Motor neuron (in vitro differentiated cells): Measurements from ENCODE around the gene MYH6. TPM values are rescaled to one million over a fixed set of nuclear protein-coding genes. Genes with fewer than 3 reads are reported as not detected.
A peak's percentile ranks its signal among the peaks of the same experiment; 100 is the strongest.

Experiments used
- ATAC-seq, 8 experiments: fragments of 200-7000 bp; cut with Tn5 transposase; replicated peaks in 6 of 8; 2 replicates each; pipeline ENCODE4 v1.8.0; 2021; ENCODE audit warnings: mild to moderate bottlenecking in 8 of 8, moderate library complexity in 8 of 8
- H3K27ac ChIP-seq, 2 donors: fragments of 250-450 bp; sonication (Bioruptor Pico); 2 replicates each; pipeline ENCODE4 v1.9.0; 2021; ENCODE audit warnings: antibody characterized with exemption in 2 of 2, mild to moderate bottlenecking in 2 of 2, moderate library complexity in 1 of 2
- H3K4me1 ChIP-seq, 2 donors: fragments of 250-450 bp; sonication (Bioruptor Pico); replicated peaks in 1 of 2; 2 replicates each; pipeline ENCODE4 v1.6.1; 2021; ENCODE audit warnings: antibody characterized with exemption in 2 of 2, mild to moderate bottlenecking in 2 of 2, moderate library complexity in 1 of 2
- H3K4me3 ChIP-seq, 5 donors: fragments of 250-450 bp; sonication (Bioruptor Pico); 2 replicates each; pipeline ENCODE4 v1.9.0; 2021; ENCODE audit warnings: antibody characterized with exemption in 5 of 5, mild to moderate bottlenecking in 5 of 5, moderate library complexity in 4 of 5
- WGBS, 10 experiments: fragments of 450-650 bp; shearing (Covaris generic); methylation state at CpG; one replicate each; pipeline ENCODE4 v1.0.0; 2022; 5-methylcytosine and 5-hydroxymethylcytosine counted together
- in situ Hi-C, 9 experiments: fragments of 400-800 bp; cut with MboI; loops; one replicate each; pipeline ENCODE4 v1.15.0; 2021; ENCODE audit warnings: low sequenced_read_pairs in 9 of 9, low pct_unique_long_range_greater_than_20kb in 2 of 9; ENCODE audit not compliant: unreplicated experiment in 9 of 9
- total RNA-seq, 8 experiments: library from RNA; unstranded; fragments of 300-600 nt; gene quantifications; 2 replicates each; pipeline versions ENCODE4 v1.2.3 to v1.2.4, GENCODE V29; 2022

The MYH6 gene
- total RNA-seq, 8 experiments from 2014 or later: 0.05 to 0.47 (median 0.14) TPM; not detected in 3

DNA sequence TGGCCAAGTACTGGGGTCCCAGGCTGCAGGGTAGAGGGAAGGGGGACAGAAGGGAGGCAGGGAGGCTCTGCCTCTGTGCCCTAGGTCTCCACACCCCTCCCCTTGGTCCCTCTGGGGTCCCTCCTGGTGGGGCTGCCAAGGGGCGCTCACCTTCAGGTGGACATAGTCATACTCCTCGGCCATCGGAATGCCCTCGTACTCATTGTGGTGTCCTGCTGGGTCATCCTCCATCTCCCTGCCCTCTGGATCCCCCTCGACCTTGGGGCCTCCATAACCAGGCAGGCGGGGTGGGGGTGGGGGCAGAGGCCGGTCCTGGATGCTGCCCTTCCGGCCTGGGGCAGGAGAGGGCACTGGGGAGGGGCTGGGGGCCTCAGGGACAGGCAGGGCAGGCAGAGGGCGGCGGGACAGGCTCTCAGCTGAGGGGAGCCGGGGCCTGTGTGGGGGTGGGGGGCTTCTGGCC is 48.9 kb downstream of the MYH6 start:
- Histone ChIP-seq H3K4me3 (no peak overlapping the region), H3K4me1 (peaks cover 5 to 30% of the 10 kb centered on the region in 2 donors), H3K27ac (no peak overlapping the region)
- 100% methylated on average over 2 of the region's 11 CpGs; no CpG with 5 or more reads in 9 of the 10 experiments for WGBS, 10 experiments
- no peak for ATAC-seq
- in situ Hi-C loops: no loop called here

GRCh38 chr14:23358553-23359166 is 49.4 kb downstream of the MYH6 start:
- peaks cover 0 to 24% of the 10 kb centered on the region in 2 donors for H3K4me1 ChIP-seq
- WGBS, 10 experiments: 52 to 97% (median 72%) methylated on average over 2 to 6 of the region's 12 CpGs; no CpG with 5 or more reads in 5 of the 10 experiments
- no peak overlapping the region for H3K4me3 ChIP-seq
- in situ Hi-C loops: no loop called here
- no peak for ATAC-seq
- H3K27ac ChIP-seq: no peak overlapping the region

DNA sequence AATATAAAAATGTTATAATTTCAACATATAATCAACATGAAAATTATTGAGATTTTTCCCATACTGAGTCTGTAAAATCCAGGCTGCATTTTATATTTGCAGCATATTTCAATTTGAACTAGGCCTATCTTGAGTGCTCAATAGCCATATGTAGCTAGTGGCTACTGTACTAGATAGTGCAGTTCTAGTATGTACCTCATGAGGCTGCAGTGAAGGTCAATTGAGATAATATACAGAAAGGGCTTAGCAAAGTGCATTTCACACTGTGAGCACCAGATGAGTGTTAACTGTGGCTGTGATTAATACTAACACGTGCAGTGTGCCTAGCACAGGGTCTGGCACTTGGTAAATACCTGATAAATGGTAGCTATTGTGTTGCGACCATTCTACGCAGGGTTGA is 50.0 kb downstream of the MYH6 start:
- in situ Hi-C loops: no loop called here
- 50 to 100% (median 72%) methylated on average over 1 to 3 of the region's 3 CpGs; no CpG with 5 or more reads in 1 of the 10 experiments for WGBS, 10 experiments
- Histone ChIP-seq H3K27ac (no peak overlapping the region), H3K4me3 (no peak overlapping the region), H3K4me1 (peaks cover 0 to 23% of the 10 kb centered on the region in 2 donors)
- no peak for ATAC-seq

DNA sequence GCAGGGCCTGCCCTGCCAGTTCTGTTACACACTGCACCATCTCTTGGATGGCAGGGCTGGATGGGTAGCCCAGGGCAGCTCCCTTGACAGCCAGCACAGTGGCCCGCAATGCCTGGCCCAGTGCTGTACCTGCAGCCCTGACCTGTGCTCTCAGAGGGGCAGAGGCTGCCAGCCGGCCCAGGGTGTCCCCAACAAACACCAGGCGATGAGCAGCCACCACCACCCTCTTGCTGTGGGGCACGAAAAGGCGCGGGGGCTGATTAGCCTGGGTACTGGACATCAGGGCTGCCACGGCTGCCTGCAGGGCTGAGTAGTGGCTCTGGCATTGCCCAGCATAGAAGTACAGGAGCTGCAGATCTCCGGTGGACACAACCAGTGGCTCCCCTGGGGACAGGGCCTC is 50.8 kb downstream of the MYH6 start:
- Histone ChIP-seq H3K4me3 (no peak overlapping the region), H3K27ac (no peak overlapping the region), H3K4me1 (peaks cover 0 to 23% of the 10 kb centered on the region in 2 donors)
- WGBS, 10 experiments: 70 to 100% (median 80%) methylated on average over 1 to 6 of the region's 8 CpGs; no CpG with 5 or more reads in 5 of the 10 experiments
- ATAC-seq: no peak
- in situ Hi-C loops: no loop called here

- no peak for ATAC-seq
- in situ Hi-C loops: no loop called here
Observed at GRCh38 chr14:23356662-23357061, 51.4 kb downstream of the MYH6 start.

DNA sequence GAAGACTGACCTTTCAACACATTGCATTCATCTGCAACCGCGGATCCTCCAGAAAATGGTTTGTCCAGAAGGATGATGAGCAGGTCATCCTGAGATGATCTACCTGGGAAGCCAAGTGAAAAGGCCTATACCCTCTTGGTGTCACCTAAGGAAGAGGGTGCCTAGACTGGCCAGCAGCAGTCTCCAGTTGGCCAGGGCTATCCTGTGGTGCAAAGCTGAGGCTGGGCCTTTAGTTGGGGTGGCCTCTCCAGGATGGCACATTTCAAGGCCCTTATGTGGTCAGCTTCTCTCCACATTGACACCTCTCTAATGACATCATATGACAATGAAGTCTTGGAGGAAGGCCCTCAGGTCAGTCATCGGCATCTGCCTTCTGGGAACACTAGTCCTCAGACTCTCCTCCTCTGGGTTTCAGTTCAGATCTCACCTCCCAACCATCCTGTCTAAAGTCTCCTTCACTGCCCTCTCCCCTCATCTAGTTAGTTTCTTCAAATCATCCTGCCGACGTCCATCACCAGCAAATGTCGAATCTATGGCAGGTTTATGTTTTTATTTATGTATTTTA is 52.1 kb downstream of the MYH6 start:
- Histone ChIP-seq H3K4me1 (peaks cover 0 to 16% of the 10 kb centered on the region in 2 donors), H3K27ac (no peak overlapping the region), H3K4me3 (no peak overlapping the region)
- no peak for ATAC-seq
- 64 to 100% (median 74%) methylated on average over 1 to 4 of the region's 6 CpGs; no CpG with 5 or more reads in 2 of the 10 experiments for WGBS, 10 experiments
- in situ Hi-C loops: no loop called here

More at GRCh38 chr14:23356662-23357061, 51.4 kb downstream of the MYH6 start:
- H3K4me1 ChIP-seq: peaks cover 0 to 18% of the 10 kb centered on the region in 2 donors
- no peak overlapping the region for H3K4me3 ChIP-seq
- H3K27ac ChIP-seq: no peak overlapping the region
- WGBS, 10 experiments: 79 to 100% (median 92%) methylated on average over 1 to 4 of the region's 4 CpGs; no CpG with 5 or more reads in 5 of the 10 experiments

- H3K4me1 ChIP-seq: peaks cover 0 to 7% of the 10 kb centered on the region in 2 donors
- H3K4me3 ChIP-seq: no peak overlapping the region
- 42 to 100% (median 100%) methylated on average over 2 to 4 of the region's 6 CpGs; no CpG with 5 or more reads in 5 of the 10 experiments for WGBS, 10 experiments
- H3K27ac ChIP-seq: no peak overlapping the region
- ATAC-seq: no peak
- in situ Hi-C loops: no loop called here
Observed at GRCh38 chr14:23354990-23355389, 53.1 kb downstream of the MYH6 start.

DNA sequence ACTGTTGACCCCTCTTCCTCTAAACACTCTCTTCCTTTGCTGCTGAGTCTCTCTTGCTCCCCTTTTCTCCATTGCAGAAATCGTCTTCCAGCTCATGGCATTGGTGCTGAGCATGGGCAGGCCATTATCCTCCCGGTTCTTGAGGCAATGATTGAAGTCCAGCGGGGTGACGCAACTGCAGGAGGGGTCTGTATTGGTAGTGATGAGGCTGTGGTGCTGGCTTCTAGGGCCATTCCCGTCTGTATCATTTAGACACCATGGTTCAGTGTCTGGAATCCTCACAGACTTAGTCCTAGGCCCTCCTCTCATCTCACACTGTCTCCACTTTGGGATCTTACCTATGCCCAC is 54.7 kb downstream of the MYH6 start:
- ATAC-seq: no peak
- Histone ChIP-seq H3K27ac (no peak overlapping the region), H3K4me1 (peaks cover 0 to 3% of the 10 kb centered on the region in 2 donors), H3K4me3 (peak overlapping the region in 2 of 5 donors; percentile 80 to 91)
- in situ Hi-C loops: no loop called here
- 30 to 100% (median 80%) methylated on average over 1 to 4 of the region's 5 CpGs; no CpG with 5 or more reads in 3 of the 10 experiments for WGBS, 10 experiments

GRCh38 chr14:23352506-23353432 is 55.3 kb downstream of the MYH6 start, which contains the start of gene SLC22A17:
TSS of gene SLC22A17 (minus strand) at chr14:23352887.
- Histone ChIP-seq H3K27ac (peak within 1 kb of the TSS; percentile 81 to 82), H3K4me1 (peaks cover 0 to 3% of the 10 kb centered on the region in 2 donors), H3K4me3 (peak within 1 kb of the TSS; percentile 55 to 91 (median 73))
- in situ Hi-C loops: no loop called here
- ATAC-seq: peak; percentile 90 to 99 (median 93)
- 0% methylated on average over 1 to 4 of the region's 42 CpGs; no CpG with 5 or more reads in 7 of the 10 experiments for WGBS, 10 experiments

DNA sequence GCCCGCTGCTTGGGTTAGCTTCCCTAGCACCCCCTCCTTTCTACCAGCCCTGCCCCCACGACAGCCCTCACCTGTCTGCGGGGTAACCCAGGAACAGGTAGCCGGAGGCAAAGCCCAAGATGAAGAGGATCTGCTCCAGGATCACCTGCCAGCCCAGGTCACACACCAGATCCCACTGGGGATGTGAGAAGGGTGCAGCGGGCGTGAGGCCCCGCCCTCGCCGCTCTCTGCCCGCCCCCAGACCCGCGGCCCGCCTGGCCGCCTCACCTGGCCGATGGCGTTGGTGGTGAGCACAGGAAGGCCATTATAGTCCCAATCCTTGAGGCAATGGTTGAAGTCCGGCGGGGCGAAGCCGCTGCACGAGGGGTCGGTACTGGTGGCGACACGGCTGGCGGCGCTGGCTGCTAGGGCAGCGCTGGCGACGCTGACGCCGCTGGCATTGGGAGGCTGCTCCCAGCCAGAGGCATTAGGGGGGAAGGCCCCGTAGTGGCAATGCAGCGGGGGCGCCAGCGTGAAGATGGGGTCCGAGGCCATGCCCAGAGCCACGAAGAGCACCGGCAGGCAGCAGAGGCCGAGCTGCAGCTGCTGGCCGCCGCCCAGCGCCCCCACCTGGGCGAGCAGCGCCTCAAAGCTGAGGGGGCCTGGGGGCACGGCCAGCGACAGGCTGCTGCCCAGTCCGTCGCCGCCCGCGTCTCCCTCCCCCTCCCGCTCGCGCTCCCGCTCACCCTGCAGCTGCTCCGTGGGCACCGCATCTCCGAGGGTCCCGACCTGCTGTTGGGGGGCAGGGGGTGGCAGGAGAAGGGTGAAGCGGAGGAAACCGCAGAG is 56.2 kb downstream of the MYH6 start:
- in situ Hi-C loops: no loop called here
- peak; percentile 17 to 82 (median 76) for ATAC-seq
- H3K4me1 ChIP-seq: peaks cover 0 to 3% of the 10 kb centered on the region in 2 donors
- WGBS, 10 experiments: 40 to 83% (median 55%) methylated on average over 1 to 2 of the region's 61 CpGs; no CpG with 5 or more reads in 6 of the 10 experiments
- H3K27ac ChIP-seq: peak overlapping the region; percentile 81 to 82
- peak overlapping the region; percentile 55 to 91 (median 73) for H3K4me3 ChIP-seq

DNA sequence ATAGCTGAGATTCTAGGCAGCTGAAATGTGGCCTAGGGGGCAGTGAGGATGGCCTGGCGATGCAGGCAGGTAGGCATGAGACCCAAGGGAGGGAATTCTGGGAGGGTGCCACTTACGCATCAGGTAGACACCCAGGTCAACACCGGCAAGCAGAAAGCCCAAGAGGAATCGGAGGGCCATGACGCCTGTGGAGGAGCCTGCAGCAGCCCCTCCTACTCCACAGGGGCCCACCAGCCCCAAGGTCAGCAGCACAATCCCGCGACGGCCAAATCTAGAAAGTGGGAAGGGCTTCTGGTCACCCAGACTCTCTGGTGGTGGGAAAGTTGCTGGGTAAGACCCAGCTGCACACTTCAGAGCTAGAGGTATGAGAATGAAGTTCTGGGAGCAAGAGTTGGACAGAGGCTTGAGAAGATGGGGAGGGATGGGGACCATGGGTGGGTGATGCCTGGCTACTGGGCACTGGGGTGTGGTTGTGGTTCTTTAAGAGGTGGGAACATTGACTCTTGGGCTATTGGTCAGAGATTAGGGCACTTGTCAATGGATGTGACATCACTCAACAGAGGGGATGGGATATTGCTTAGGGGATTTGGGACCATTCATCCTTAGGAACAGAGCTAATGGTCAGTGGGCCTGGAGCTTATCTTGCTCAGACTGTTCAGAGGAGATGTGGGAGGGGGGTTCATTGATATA is 58.8 kb downstream of the MYH6 start:
- H3K27ac ChIP-seq: no peak overlapping the region
- peaks cover 0 to 10% of the 10 kb centered on the region in 2 donors for H3K4me1 ChIP-seq
- H3K4me3 ChIP-seq: no peak overlapping the region
- WGBS, 10 experiments: 67 to 92% (median 86%) methylated on average over 1 to 4 of the region's 8 CpGs; no CpG with 5 or more reads in 3 of the 10 experiments
- ATAC-seq: no peak
- in situ Hi-C loops: loop anchor here in 4 of 9 experiments (25.0 kb wide), 2 partner anchors 113 to 213 kb away; partner anchors contain the start of genes AP1G2 (in 2 of the 4), NGDN (in 2 of the 4), THTPA (in 2 of the 4) and ZFHX2 (in 2 of the 4)
